GM12891 (cell line): ENCODE results near the gene CCL18.
"Not testable (repeated sequence)": the region's sequence is repeated elsewhere in the genome, so short reads cannot be mapped to it uniquely, and the experiment has no call there.

Experiments used
- DNase-seq: peaks from one replicate; pipeline ENCODE4 v3.0.0; 2011; ENCODE audit warnings: low spot score; ENCODE audit not compliant: insufficient read length
- FAIRE-seq: peaks from 2 replicates; lab custom pipeline; 2011; peaks lifted over from hg19 to GRCh38; lab: Jason Lieb, UNC
- PAX5 ChIP-seq: IDR thresholded peaks from 2 replicates; pipeline ENCODE4 v1.6.1; 2011; ENCODE audit warnings: low read length, moderate library complexity, mild to moderate bottlenecking; ENCODE audit not compliant: insufficient read depth, severe bottlenecking
- POLR2A ChIP-seq: IDR thresholded peaks from 2 replicates; pipeline ENCODE4 v1.6.1; 2011; ENCODE audit warnings: low read depth, low read length, control low read depth
- POLR2AphosphoS5 ChIP-seq: IDR thresholded peaks from 2 replicates; pipeline ENCODE4 v1.6.1; 2011; ENCODE audit warnings: low read depth, low read length, control low read depth
- POU2F2 ChIP-seq: IDR thresholded peaks from 2 replicates; pipeline ENCODE4 v1.6.1; 2011; ENCODE audit warnings: low read depth, mild to moderate bottlenecking, control low read depth, low read length, moderate library complexity
- SPI1 ChIP-seq: IDR thresholded peaks from 2 replicates; pipeline ENCODE4 v1.6.1; 2011; ENCODE audit warnings: low read depth, low read length, control low read depth
- TAF1 ChIP-seq: IDR thresholded peaks from 2 replicates; pipeline ENCODE4 v1.6.1; 2011; ENCODE audit warnings: low read depth, low read length, control low read depth

Gene CCL18

GRCh38 chr17:36069136-36069535 lies 5.1 kb downstream of the CCL18 start:
- DNase-seq (no peak), FAIRE-seq (no peak)
- TF ChIP-seq PAX5 (no peak), POU2F2 (no peak), SPI1 (no peak), POLR2AphosphoS5 (no peak), POLR2A (no peak), TAF1 (no peak)

- no peak for DNase-seq
- FAIRE-seq = no peak
These were observed 6.4 kb downstream of the CCL18 start for GRCh38 chr17:36070427-36070826.

GRCh38 chr17:36071751-36072150 lies 7.7 kb downstream of the CCL18 start:
- TF ChIP-seq POLR2AphosphoS5 (no peak), PAX5 (no peak), POLR2A (no peak), POU2F2 (no peak)
- FAIRE-seq (no peak), DNase-seq (no peak)

More at GRCh38 chr17:36070427-36070826, 6.4 kb downstream of the CCL18 start:
- TF ChIP-seq POU2F2 = no peak
- no peak for TF ChIP-seq TAF1
- TF ChIP-seq POLR2A = no peak
- TF ChIP-seq POLR2AphosphoS5 = no peak
- no peak for TF ChIP-seq PAX5
- no peak for TF ChIP-seq SPI1

GRCh38 chr17:36072431-36073121 lies 8.5 kb downstream of the CCL18 start:
- TF ChIP-seq POLR2A (no peak), TAF1 (no peak), SPI1 (no peak), PAX5 (no peak), POU2F2 (no peak), POLR2AphosphoS5 (no peak)
- DNase-seq = peak; percentile 35
- FAIRE-seq = no peak

GRCh38 chr17:36074365-36074764 lies 10.3 kb downstream of the CCL18 start:
- TF ChIP-seq POLR2AphosphoS5 (no peak), POU2F2 (no peak), PAX5 (no peak), TAF1 (no peak), POLR2A (no peak), SPI1 (no peak)
- FAIRE-seq (no peak), DNase-seq (no peak)

- FAIRE-seq, DNase-seq: not testable (repeated sequence)
These were observed 17.8 kb downstream of the CCL18 start for GRCh38 chr17:36081681-36082471.

- TF ChIP-seq TAF1 (peak; percentile 19; the same call in 1 of the 2 replicates), SPI1 (peak; percentile 36; the same call in 1 of the 2 replicates), POU2F2 (peak; percentile 34; the same call in 1 of the 2 replicates)
- not testable (repeated sequence) for DNase-seq, FAIRE-seq
These were observed 18.5 kb downstream of the CCL18 start for GRCh38 chr17:36082482-36083120.

GRCh38 chr17:36083691-36084090 lies 19.6 kb downstream of the CCL18 start:
- DNase-seq, FAIRE-seq: not testable (repeated sequence)

- FAIRE-seq (no peak), DNase-seq (no peak)
- TF ChIP-seq SPI1 (no peak), POLR2A (no peak), TAF1 (no peak), PAX5 (no peak), POU2F2 (no peak), POLR2AphosphoS5 (no peak)
These were observed 21.7 kb downstream of the CCL18 start for GRCh38 chr17:36085765-36086164.

GRCh38 chr17:36086791-36087190 lies 22.7 kb downstream of the CCL18 start:
- FAIRE-seq (no peak), DNase-seq (no peak)

More at GRCh38 chr17:36086791-36087190, 22.7 kb downstream of the CCL18 start:
- no peak for TF ChIP-seq SPI1
- 0 out of 2 replicates have a peak, but pooled peaks have one; percentile 5 for TF ChIP-seq POLR2AphosphoS5
